Astrocyte (in vitro differentiated cells and primary cell): ENCODE measurements around the gene TSNAX.

ENCODE experiments used
- CTCF ChIP-seq: IDR thresholded peaks from 2 replicates; pipeline ENCODE4 v1.5.1; 2011; ENCODE audit warnings: low read depth, mild to moderate bottlenecking, inconsistent platforms, low read length, moderate library complexity; ENCODE audit not compliant: insufficient read depth
- EZH2 ChIP-seq: IDR thresholded peaks from 2 replicates; pipeline ENCODE4 v1.6.1; 2012; ENCODE audit warnings: mild to moderate bottlenecking, low read length, inconsistent platforms; ENCODE audit not compliant: insufficient read depth

DNA sequence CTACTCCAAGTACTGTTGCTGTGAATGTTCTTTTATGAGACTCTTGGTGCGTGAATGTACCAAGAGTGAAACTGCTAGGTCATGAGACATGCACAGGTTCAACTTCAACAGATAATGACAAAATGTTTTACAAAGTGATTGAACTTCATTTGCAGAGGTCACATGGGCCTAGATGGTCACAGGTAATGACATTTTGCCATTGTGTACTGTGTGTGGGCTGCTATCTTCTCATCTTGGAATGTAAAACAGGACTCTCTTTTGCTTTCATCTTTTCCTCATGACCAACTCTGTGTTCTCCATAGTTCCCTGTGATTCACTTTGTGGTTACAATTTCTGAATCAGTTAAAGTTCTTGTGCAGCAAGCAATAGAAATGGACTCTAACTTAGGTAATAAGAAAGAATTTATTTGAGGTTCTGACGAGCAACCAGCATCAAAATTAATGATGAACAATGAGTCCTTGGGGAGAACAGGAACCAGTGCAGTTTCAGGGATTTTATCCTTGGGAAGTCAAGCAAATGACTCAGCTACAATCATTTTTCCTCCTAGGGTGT is 16.2 kb upstream of the TSNAX start:
- TF ChIP-seq CTCF (no peak), EZH2 (no peak)
